Effector CD4-positive, alpha-beta T cell (primary cell): ENCODE measurements around the gene KRTAP2-3.
"Not testable (repeated sequence)": the region's sequence is repeated elsewhere in the genome, so short reads cannot be mapped to it uniquely, and the experiment has no call there.

Experiments used
- DNase-seq: peaks from one replicate; pipeline ENCODE4 v3.0.0-alpha.2; 2020

KRTAP2-3 gene

GRCh38 chr17:41065829-41066624, 6.1 kb upstream of the KRTAP2-3 start, which contains the start of gene KRTAP2-4:
TSS of gene KRTAP2-4 (minus strand) at chr17:41065879. CDS start at chr17:41065845, 34 bp downstream.
- no peak for DNase-seq

DNA sequence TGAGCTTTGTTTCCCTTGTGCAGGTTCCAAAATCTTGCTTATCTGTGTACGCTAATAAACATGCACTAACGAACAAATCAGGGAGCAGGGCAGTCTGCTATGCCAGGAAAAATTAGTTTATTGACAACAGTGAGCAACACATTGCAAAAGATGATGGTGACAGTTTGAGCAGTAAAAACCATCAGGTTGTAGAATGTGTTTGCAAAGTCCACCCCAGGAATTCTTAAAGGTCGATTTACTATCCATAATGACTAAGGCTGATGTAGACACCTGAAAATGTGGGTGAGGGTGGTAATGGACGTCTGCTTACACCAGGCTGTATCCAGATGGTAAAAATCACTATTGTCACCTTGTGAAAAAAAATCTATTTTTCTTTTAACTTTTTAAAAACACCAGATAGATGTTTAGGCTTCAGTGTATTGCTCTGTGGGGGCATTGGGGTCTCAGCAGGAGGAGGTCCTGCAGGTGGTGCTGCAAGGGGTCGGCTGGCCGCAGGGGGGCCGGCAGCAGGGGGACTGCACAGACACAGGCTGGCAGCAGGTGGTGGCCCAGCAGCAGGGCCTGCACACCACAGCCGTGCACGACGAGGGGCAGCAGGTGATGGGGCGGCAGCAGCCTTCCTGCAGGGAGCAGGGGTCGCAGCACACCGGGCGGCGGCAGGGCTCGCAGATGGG, 5.2 kb upstream of the KRTAP2-3 start:
- not testable (repeated sequence) for DNase-seq

DNA sequence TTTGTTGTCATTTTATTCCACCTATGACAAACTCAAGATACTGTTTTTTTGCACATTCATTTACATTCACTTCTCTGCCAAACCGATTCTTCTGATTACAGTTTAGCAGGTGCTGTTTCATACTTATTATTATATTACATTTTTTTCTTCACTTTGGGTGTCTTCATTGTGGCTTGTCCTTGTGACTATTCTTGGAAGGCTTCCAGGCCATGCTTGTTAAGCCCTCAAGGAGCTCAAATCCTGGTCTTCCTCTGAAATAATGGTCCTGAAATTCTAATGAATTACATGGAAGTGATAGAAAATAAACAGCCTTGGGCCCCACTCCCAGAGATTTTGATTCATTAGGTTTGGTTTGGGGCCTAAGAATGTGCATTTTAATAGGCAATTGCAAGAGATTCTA, 4.4 kb upstream of the KRTAP2-3 start:
- no peak for DNase-seq

DNA sequence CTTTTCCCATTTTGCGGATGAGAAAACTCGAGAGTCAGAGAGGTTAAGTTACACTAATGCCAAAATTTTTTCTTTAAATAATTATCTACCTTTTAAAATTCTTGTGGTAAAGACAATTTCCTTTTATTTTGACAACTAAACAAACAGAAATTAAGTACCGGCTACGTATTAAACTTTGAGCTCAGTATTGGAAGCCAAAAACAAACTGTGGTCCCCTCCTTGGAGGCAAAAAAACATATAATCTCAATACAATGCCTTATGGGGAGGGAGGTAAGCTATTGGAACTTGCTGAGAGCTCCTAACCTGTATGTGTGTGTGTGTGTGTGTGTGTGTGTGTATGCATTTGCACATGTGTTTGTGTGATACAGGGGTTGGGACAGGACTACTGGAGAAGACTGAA, 3.5 kb upstream of the KRTAP2-3 start:
- DNase-seq: no peak

- DNase-seq: no peak
Measured at GRCh38 chr17:41061964-41062363, 2.0 kb upstream of the KRTAP2-3 start.

- DNase-seq: not testable (repeated sequence)
Measured at GRCh38 chr17:41059276-41060051, 450 bp downstream of the KRTAP2-3 start.

DNA sequence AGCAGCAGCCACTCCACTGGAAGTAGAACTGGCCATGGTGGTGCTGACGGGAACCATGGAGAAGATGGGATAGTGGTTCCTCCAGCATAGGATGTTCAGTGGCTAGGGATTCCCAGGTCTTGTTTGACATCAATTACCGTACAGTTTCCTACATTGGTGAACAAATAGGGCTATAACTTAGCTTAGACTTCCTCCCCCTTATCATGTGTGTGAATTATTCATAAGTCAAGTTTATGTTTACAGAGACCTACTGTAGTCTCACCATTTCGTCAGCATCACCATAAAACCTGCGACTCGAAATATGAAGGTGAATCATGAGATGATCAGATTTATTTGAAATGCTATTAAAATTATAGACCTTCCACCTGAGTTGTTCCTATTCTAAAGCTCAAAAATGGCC, 1.2 kb downstream of the KRTAP2-3 start:
- DNase-seq: no peak

GRCh38 chr17:41057547-41057946, 2.4 kb downstream of the KRTAP2-3 start:
- no peak for DNase-seq

DNA sequence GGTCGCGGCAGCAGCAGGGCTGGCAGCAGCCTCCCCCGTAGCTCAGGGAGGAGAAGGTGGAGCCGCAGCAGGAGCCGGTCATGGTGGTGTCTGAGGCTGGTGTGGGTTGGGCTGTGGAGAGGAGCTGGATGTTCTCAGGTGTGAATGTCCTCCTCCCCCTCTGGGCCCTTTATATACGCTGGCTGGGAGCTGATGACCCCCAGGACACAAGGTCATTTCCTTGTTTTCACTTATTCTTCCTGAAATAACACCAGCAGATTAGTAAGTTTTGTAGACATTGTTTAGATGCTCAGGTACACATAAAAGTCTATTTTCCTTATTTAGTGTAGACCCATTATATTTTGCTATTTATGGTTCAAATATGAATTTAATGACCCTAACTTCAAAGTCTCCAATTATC, 4.8 kb downstream of the KRTAP2-3 start, which contains the start of gene KRTAP2-2:
Gene KRTAP2-2, minus strand, starts transcription at position 101 of the 400 bp plus-strand sequence. Its CDS starts 19 bp downstream, at position 82.
- DNase-seq: not testable (repeated sequence)

GRCh38 chr17:41054556-41054955, 5.4 kb downstream of the KRTAP2-3 start:
- not testable (repeated sequence) for DNase-seq

DNA sequence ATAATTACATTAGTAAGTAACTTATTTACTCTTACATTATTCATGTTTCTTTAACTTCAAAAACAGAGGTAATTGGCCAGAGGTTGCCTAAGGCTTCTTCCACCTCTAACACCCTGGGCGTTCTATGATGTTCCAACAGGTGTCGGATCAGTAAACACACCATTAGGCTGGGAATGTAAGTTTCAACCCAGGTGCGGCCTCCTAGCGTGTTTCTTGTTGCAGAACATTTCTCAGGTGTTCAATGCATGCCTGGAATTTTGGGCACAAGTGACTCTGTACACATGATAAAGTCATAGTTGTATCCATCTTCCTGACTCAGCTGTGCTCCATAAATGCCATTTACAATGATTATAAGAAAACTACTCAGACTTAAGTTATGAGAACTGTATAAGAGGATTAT, 5.9 kb downstream of the KRTAP2-3 start:
- no peak for DNase-seq

- no peak for DNase-seq
Measured at GRCh38 chr17:41052566-41052965, 7.3 kb downstream of the KRTAP2-3 start.

GRCh38 chr17:41049110-41049509, 10.8 kb downstream of the KRTAP2-3 start:
- no peak for DNase-seq

GRCh38 chr17:41048441-41048840, 11.5 kb downstream of the KRTAP2-3 start:
- no peak for DNase-seq

GRCh38 chr17:41046735-41047465, 13.0 kb downstream of the KRTAP2-3 start, which contains the start of gene KRTAP2-1:
TSS of gene KRTAP2-1 (minus strand) at chr17:41047316. CDS start at chr17:41047267, 49 bp downstream.
- DNase-seq: not testable (repeated sequence)

DNA sequence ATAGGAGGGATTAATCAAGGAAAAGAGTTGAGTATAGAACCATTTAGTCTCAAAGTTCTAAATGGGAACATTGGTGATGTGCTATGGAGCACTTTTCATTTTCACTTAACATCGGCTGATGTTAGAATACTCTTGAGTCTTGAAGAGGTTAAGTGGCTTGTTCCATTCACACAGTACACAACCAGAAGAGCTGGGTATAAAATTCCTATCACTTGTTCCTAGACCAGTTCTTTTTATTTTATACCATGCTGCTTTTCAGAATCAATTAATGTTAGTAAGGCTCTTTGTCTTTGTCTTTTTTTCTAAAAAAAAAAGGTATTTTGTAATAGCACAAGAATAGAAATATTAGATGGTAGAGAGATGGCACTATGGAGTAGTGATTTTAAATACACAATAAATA, 17.0 kb downstream of the KRTAP2-3 start:
- no peak for DNase-seq

GRCh38 chr17:41040783-41041571, 18.9 kb downstream of the KRTAP2-3 start, which contains the start of gene KRTAP1-1:
TSS of gene KRTAP1-1 (minus strand) at chr17:41041450. CDS start at chr17:41041397, 53 bp downstream.
- not testable (repeated sequence) for DNase-seq

- DNase-seq: no peak
Measured at GRCh38 chr17:41037853-41038350, 22.0 kb downstream of the KRTAP2-3 start.

DNA sequence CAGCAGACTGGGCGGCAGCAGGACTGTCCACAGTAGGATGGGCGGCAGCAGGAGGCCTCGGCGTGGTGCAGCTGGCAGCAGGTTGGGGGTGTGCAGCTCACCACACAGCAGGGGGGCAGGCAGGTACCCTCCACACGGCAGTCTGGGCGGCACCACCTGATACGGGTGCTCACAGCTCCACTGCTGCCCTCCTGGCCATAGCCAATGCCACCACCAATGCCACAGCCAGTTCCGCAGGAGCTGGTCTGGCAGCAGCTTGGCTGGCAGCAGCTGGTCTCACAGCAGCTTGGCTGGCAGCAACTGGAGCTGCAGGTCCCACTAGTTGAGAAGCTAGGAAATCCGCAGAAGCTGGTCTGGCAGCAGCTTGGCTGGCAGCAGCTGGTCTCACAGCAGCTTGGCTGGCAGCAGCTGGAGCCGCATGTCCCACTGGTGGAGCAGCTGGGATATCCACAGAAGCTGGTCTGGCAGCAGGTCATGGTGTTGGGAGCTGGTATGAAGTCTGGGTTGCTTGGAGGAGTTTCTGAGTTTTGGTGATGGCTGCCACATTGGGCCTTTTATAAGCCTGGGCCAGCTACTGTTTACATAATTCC, 25.5 kb downstream of the KRTAP2-3 start, which contains the start of gene KRTAP1-3:
Gene KRTAP1-3, minus strand, starts transcription at position 529 of the 590 bp plus-strand sequence. Its CDS starts 53 bp downstream, at position 476.
- not testable (repeated sequence) for DNase-seq

- no peak for DNase-seq
Measured at GRCh38 chr17:41029633-41030245, 30.2 kb downstream of the KRTAP2-3 start, which contains the start of gene KRTAP1-4. TSS of gene KRTAP1-4 (minus strand) at chr17:41030195. CDS start at chr17:41030078, 117 bp downstream.
